Esophagus muscularis mucosa (tissue), 4 donors: ENCODE measurements around the gene RNLS.
"Not testable (repeated sequence)": the region's sequence is repeated elsewhere in the genome, so short reads cannot be mapped to it uniquely, and the experiment has no call there.

Experiments used
- CTCF ChIP-seq, 3 experiments: fragments of 200-600 bp in 2 of 3; fragments of 450-650 bp in 1 of 3; sonication (generic) in 2 of 3; IDR thresholded peaks; one replicate each; pipeline ENCODE4 v1.5.1; 2017 to 2019; ENCODE audit warnings: antibody characterized with exemption in 3 of 3, mild to moderate bottlenecking in 2 of 3, moderate library complexity in 1 of 3
- EP300 ChIP-seq: sonication (generic); formaldehyde crosslinking; IDR thresholded peaks from one replicate; pipeline ENCODE4 v1.6.1; 2017; ENCODE audit warnings: antibody characterized with exemption
- POLR2A ChIP-seq: fragments of 450-650 bp; IDR thresholded peaks from one replicate; pipeline ENCODE4 v1.6.1; 2017; ENCODE audit warnings: antibody characterized with exemption, moderate library complexity, mild to moderate bottlenecking, low read depth
- POLR2AphosphoS5 ChIP-seq, 2 donors: sonication (generic); formaldehyde crosslinking; IDR thresholded peaks; one replicate each; pipeline ENCODE4 v1.6.1; 2017; ENCODE audit warnings: antibody characterized with exemption in 2 of 2

- not testable (repeated sequence) for TF ChIP-seq POLR2A; CTCF (IDR thresholded peaks at IDR 0.05); POLR2AphosphoS5 (IDR thresholded peaks at IDR 0.05); EP300
Measured at GRCh38 chr10:88486816-88487215, 96.3 kb downstream of the RNLS start.
